Measurements from ENCODE around the gene KPNA6. TPM values are rescaled to one million over a fixed set of nuclear protein-coding genes. Genes with fewer than 3 reads are reported as not detected.
"Not testable (repeated sequence)": the region's sequence is repeated elsewhere in the genome, so short reads cannot be mapped to it uniquely, and the experiment has no call there.

Gene KPNA6
- polyA plus RNA-seq, 1 of the 3 experiments (the other 2 are of a cell fraction) = 13.1 TPM

GRCh38 chr1:32060914-32061313 lies 46.9 kb upstream of the KPNA6 start (continued):
- no peak for TF ChIP-seq CTCF (IDR thresholded peaks at IDR 0.05)

- peaks cover 42 to 49% of the 10 kb centered on the region in 2 experiments for H3K36me3 ChIP-seq (replicated peaks in 1 of 2; ENCODE audit: control insufficient read depth in 1 of 2, insufficient read depth in 2 of 2, low read length in 1 of 2)
- CTCF ChIA-PET = interaction anchor here (0.7 to 1.9 kb wide), 14 partner anchors 9 to 273 kb away, joined by 3 to 10 read pairs (median 4); partner anchors contain the start of gene KHDRBS1
- peaks cover 91% of the 10 kb centered on the region for H3F3A ChIP-seq (replicated peaks; ENCODE audit: insufficient read depth)
- no peak for TF ChIP-seq ELF1 (IDR thresholded peaks at IDR 0.05)
- no peak for TF ChIP-seq RCOR1 (IDR thresholded peaks at IDR 0.05; ENCODE audit: low read length)
- TF ChIP-seq GATA2 (CRISPR knock-in tag; IDR thresholded peaks at IDR 0.05) = no peak
- peaks cover 12 to 36% of the 10 kb centered on the region in 2 experiments; a peak in 3 of 4 replicates for H3K4me1 ChIP-seq (ENCODE audit: control insufficient read depth in 1 of 2, insufficient read depth in 2 of 2, low read depth in 1 of 2, low read length in 1 of 2)
- peak overlapping the region; percentile 66 for H3K4me2 ChIP-seq
- POLR2A ChIA-PET = interaction anchor here (1.0 to 1.7 kb wide), 2 partner anchors 10 to 26 kb away, joined by 3 to 12 read pairs; partner anchors contain the start of gene TMEM39B
- peak overlapping the region; percentile 45 to 88; a peak in 3 of 4 replicates for H3K27ac ChIP-seq (ENCODE audit: low read depth in 2 of 2, low read length in 1 of 2)
- H3K4me3 ChIP-seq (ENCODE audit: low read depth in 2 of 2, low read length in 1 of 2) = peak overlapping the region in 1 of 2 experiments; percentile 3; a peak in 1 of 4 replicates
- H3K79me2 ChIP-seq (ENCODE audit: insufficient read depth) = peaks cover 9% of the 10 kb centered on the region; the same call in 1 of the 2 replicates
- no peaks in the 10 kb centered on the region for H3K9me3 ChIP-seq
- no peak overlapping the region for H2AFZ ChIP-seq (ENCODE audit: low read depth)
- peaks cover 26% of the 10 kb centered on the region for H4K20me1 ChIP-seq (ENCODE audit: insufficient read depth)
- 74% methylated on average over 4 of the region's 4 CpGs for WGBS (ENCODE audit: low lambda C conversion rate)
- no peak for DNase-seq
- no peaks in the 10 kb centered on the region for H3K9me2 ChIP-seq
- H3K27me3 ChIP-seq (ENCODE audit: insufficient read depth) = no peaks in the 10 kb centered on the region
- peak overlapping the region; percentile 55 for H3K9ac ChIP-seq
Measured at GRCh38 chr1:32062867-32063230, 45.0 kb upstream of the KPNA6 start.

- WGBS (ENCODE audit: low lambda C conversion rate) = 29% methylated on average over 1 of the region's 1 CpG
- H3K4me2 ChIP-seq = peak overlapping the region; percentile 66
- H3K79me2 ChIP-seq (ENCODE audit: insufficient read depth) = peaks cover 5% of the 10 kb centered on the region; the same call in 1 of the 2 replicates
- peak overlapping the region; percentile 45 to 88 for H3K27ac ChIP-seq (ENCODE audit: low read depth in 2 of 2, low read length in 1 of 2)
- H3K4me1 ChIP-seq (ENCODE audit: control insufficient read depth in 1 of 2, insufficient read depth in 2 of 2, low read depth in 1 of 2, low read length in 1 of 2) = peaks cover 12 to 40% of the 10 kb centered on the region in 2 experiments; a peak in 3 of 4 replicates
- H2AFZ ChIP-seq (ENCODE audit: low read depth) = no peak overlapping the region
- peak; percentile 55 for DNase-seq
- no peaks in the 10 kb centered on the region for H3K9me3 ChIP-seq
- ChIA-PET POLR2A (interaction anchor here (1.0 to 1.7 kb wide), 2 partner anchors 10 to 26 kb away, joined by 3 to 12 read pairs; partner anchors contain the start of gene TMEM39B), CTCF (interaction anchor here (1.0 to 1.9 kb wide), 13 partner anchors 9 to 273 kb away, joined by 3 to 10 read pairs (median 4); partner anchors contain the start of gene KHDRBS1)
- peaks cover 91% of the 10 kb centered on the region for H3F3A ChIP-seq (replicated peaks; ENCODE audit: insufficient read depth)
- peak; percentile 49 for TF ChIP-seq SMC3 (IDR thresholded peaks at IDR 0.05; ENCODE audit: low read depth, low read length)
- TF ChIP-seq CTCF (IDR thresholded peaks at IDR 0.05) = peak; percentile 68
- no peak for TF ChIP-seq IRF3 (IDR thresholded peaks at IDR 0.05; ENCODE audit: low read depth, low read length)
- peak; percentile 72 for TF ChIP-seq RAD21 (IDR thresholded peaks at IDR 0.05; ENCODE audit: low read length)
- H3K9me2 ChIP-seq = no peaks in the 10 kb centered on the region
- H3K27me3 ChIP-seq (ENCODE audit: insufficient read depth) = no peaks in the 10 kb centered on the region
- peak overlapping the region; percentile 55 for H3K9ac ChIP-seq
- peaks cover 26% of the 10 kb centered on the region for H4K20me1 ChIP-seq (ENCODE audit: insufficient read depth)
- H3K36me3 ChIP-seq (replicated peaks in 1 of 2; ENCODE audit: control insufficient read depth in 1 of 2, insufficient read depth in 2 of 2, low read length in 1 of 2) = peaks cover 38 to 45% of the 10 kb centered on the region in 2 experiments
- H3K4me3 ChIP-seq (ENCODE audit: low read depth in 2 of 2, low read length in 1 of 2) = no peak overlapping the region
Measured at GRCh38 chr1:32063261-32063681, 44.6 kb upstream of the KPNA6 start.

GRCh38 chr1:32065613-32066488 lies 42.0 kb upstream of the KPNA6 start:
- CTCF ChIA-PET = interaction anchor here (1.1 kb wide), 1 partner anchor 102 kb away, joined by 5 read pairs; no protein-coding TSS in a partner anchor
- Histone ChIP-seq H3F3A (replicated peaks; ENCODE audit: insufficient read depth) (peaks cover 72% of the 10 kb centered on the region), H3K27ac (ENCODE audit: low read depth in 2 of 2, low read length in 1 of 2) (peak overlapping the region in 1 of 2 experiments; percentile 66; a peak in 1 of 4 replicates), H4K20me1 (ENCODE audit: insufficient read depth) (peaks cover 22% of the 10 kb centered on the region), H3K36me3 (replicated peaks in 1 of 2; ENCODE audit: control insufficient read depth in 1 of 2, insufficient read depth in 2 of 2, low read length in 1 of 2) (peaks cover 14 to 23% of the 10 kb centered on the region in 2 experiments), H3K4me1 (ENCODE audit: control insufficient read depth in 1 of 2, insufficient read depth in 2 of 2, low read depth in 1 of 2, low read length in 1 of 2) (peaks cover 12 to 47% of the 10 kb centered on the region in 2 experiments; a peak in 3 of 4 replicates), H3K4me2 (peak overlapping the region; percentile 57; the same call in 1 of the 2 replicates)
- H3K79me2 ChIP-seq (ENCODE audit: insufficient read depth); H3K9ac ChIP-seq; DNase-seq; H3K9me2 ChIP-seq; H2AFZ ChIP-seq (ENCODE audit: low read depth); H3K9me3 ChIP-seq; POLR2A ChIA-PET; H3K27me3 ChIP-seq (ENCODE audit: insufficient read depth); H3K4me3 ChIP-seq (ENCODE audit: low read depth in 2 of 2, low read length in 1 of 2): not testable (repeated sequence)
- WGBS (ENCODE audit: low lambda C conversion rate) = 58% methylated on average over 21 of the region's 21 CpGs
